Measurements from ENCODE around the gene RBM23.

DNA sequence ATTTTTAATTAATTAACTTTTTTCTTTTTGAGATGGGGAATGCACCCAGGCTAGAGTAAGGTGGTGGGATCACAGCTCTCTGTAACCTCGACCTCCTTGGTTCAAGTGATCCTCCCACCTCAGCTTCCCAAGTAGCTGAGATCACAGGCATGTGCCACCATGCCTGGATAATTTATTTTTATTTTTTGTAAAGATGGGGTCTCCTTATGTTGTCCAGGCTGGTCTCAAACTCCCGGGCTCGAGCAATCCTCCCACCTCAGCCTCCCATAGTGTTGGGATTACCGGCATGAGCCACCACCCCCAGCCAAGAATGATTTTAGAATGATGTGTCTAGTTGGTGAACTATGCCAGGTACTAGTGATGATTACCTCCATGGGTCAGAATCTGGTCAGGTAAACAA, 54.0 kb downstream of the RBM23 start:
- TF ChIP-seq, protein P1, sequence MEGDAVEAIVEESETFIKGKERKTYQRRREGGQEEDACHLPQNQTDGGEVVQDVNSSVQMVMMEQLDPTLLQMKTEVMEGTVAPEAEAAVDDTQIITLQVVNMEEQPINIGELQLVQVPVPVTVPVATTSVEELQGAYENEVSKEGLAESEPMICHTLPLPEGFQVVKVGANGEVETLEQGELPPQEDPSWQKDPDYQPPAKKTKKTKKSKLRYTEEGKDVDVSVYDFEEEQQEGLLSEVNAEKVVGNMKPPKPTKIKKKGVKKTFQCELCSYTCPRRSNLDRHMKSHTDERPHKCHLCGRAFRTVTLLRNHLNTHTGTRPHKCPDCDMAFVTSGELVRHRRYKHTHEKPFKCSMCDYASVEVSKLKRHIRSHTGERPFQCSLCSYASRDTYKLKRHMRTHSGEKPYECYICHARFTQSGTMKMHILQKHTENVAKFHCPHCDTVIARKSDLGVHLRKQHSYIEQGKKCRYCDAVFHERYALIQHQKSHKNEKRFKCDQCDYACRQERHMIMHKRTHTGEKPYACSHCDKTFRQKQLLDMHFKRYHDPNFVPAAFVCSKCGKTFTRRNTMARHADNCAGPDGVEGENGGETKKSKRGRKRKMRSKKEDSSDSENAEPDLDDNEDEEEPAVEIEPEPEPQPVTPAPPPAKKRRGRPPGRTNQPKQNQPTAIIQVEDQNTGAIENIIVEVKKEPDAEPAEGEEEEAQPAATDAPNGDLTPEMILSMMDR (conservative IDR thresholded peaks at IDR 0.05): no peak
- TF ChIP-seq EZH2 (IDR thresholded peaks at IDR 0.05; ENCODE audit: low read depth): no peak

All from PC-9 (cell line).